G401 (cell line): ENCODE results near the gene DUSP6. TPM values are rescaled to one million over a fixed set of nuclear protein-coding genes. Genes with fewer than 3 reads are reported as not detected.

ENCODE experiments used
- DNase-seq: peaks from one replicate; pipeline ENCODE4 v3.0.0-alpha.2; 2015; ENCODE audit warnings: low spot score
- in situ Hi-C: cut with HindIII; loops from 2 replicates; pipeline ENCODE4 v1.10.0; 2016; ENCODE audit warnings: low sequenced_read_pairs, mixed read lengths
- total RNA-seq: library from RNA; depleted of rRNA; stranded (reverse); fragments of >200 nt; shearing (Covaris generic); gene quantifications from 2 replicates; pipeline ENCODE4 v1.2.3, GENCODE V29; 2014; rRNA removed

Gene DUSP6, protein sequence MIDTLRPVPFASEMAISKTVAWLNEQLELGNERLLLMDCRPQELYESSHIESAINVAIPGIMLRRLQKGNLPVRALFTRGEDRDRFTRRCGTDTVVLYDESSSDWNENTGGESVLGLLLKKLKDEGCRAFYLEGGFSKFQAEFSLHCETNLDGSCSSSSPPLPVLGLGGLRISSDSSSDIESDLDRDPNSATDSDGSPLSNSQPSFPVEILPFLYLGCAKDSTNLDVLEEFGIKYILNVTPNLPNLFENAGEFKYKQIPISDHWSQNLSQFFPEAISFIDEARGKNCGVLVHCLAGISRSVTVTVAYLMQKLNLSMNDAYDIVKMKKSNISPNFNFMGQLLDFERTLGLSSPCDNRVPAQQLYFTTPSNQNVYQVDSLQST
- total RNA-seq: 233 and 289 TPM in 2 replicates

DNA sequence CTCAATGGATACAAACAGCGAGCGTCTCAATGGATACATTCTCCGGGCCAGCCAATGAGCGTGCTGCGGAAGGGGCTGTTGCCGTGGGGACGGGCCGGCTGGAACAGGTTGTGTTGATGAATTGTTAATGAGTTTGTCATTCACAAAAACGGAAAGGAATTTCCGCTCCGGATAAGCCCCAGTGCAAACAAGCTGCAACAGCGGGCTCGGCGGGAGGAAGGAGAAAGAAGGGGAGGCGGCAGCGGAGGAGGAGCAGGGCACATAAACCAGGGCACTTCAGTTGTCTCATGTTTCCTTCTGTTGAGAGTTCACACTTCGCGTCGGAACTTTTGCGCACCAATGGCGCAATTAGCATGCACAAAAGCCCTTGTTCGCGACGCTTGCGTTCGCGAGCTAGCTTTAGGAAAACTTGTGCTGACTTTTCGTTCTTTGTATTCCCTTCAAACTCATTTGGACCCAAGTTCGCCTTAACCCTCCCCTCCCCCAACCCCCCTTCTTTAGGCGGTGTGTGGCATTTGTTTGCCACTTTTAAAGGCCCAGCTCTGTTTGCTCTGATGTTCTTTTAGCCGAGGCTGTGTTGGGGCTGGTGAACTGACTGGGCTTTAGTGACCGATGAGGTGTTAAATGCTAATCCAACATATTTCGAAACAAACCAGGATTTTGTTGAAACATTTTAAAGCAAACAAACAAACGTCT lies at the start of gene DUSP6:
TSS of gene DUSP6 (minus strand) at position 10 of the 696 bp plus-strand sequence. CDS start 462 bp downstream, outside the sequence.
- DNase-seq: peak; percentile 91
- in situ Hi-C loops: loop anchor here (25.0 kb wide), 1 partner anchor 110 kb away; no protein-coding TSS in a partner anchor

GRCh38 chr12:89401433-89402058 lies 49.2 kb upstream of the DUSP6 start:
- no peak for DNase-seq
- in situ Hi-C loops: no loop called here

DNA sequence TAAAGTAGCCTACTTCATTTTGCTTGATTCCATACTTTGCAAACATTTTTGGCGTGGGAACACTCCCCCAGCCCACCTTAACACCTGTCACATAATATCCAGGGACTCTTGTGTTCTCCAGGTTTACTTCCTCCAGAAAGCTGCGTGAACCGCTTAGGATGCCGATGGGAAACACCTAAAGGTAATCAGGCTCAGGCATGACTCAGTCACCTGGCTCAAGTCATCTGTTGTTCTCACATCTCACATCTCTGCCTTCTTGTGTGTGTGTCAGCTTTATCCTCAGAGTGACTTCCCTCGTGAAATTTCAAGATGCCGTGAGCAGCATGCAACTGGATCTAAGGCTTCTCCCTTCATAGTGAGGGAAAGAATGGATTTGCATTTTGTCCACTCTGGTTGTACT lies 48.1 kb upstream of the DUSP6 start:
- DNase-seq: no peak
- in situ Hi-C loops: no loop called here

GRCh38 chr12:89395712-89396111 lies 43.4 kb upstream of the DUSP6 start:
- DNase-seq: no peak

DNA sequence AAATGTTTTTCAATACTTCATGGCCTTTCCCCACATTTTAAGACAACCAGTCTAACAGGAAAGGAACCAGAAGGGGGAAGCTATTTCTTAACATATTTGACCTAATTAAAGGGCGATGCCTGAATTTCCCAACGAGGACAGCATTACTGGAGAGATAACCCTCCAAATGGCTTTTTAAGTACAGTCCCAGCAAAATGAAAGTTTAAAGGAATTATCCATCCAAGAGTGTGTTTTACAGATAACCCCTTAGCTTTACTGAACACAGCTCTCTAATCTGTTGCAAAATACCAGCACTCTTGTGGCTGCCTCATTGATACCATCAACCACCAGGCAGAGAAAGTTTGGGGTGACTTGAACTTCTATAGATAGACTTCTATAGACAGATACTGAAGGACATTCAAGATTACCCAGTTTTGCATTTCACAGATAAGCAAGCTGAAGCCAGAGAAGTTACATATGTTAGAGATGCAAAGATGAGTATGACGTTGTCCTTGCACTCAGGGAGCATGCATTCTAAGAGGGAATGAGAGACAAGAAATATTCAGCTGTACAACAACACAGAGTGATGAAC lies 41.3 kb upstream of the DUSP6 start:
- no peak for DNase-seq
- in situ Hi-C loops: no loop called here

More at GRCh38 chr12:89395712-89396111, 43.4 kb upstream of the DUSP6 start:
- in situ Hi-C loops: no loop called here

DNA sequence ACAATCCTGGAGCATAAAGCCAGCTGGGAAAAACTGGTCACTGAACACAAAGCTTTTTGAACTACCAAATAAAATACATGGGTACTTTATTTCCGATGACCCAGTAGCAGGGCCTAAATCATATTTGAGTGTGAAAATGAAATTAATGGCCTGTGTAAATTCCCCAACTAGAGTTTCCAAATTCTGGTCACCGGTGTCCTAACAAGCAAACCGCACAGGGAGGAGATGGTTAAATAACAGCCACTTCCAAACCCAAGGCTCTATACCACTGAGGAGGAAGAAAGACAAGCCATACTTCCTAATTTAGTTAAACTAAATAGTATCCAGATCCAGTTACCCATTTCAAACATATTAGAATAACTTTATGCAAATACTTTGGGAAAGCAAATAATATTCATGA lies 40.1 kb upstream of the DUSP6 start:
- no peak for DNase-seq
- in situ Hi-C loops: no loop called here

- DNase-seq: no peak
- in situ Hi-C loops: no loop called here
These were observed 39.5 kb upstream of the DUSP6 start for GRCh38 chr12:89391726-89392336.

- in situ Hi-C loops: no loop called here
- DNase-seq: peak; percentile 45
These were observed 38.7 kb upstream of the DUSP6 start for GRCh38 chr12:89390802-89391673.

DNA sequence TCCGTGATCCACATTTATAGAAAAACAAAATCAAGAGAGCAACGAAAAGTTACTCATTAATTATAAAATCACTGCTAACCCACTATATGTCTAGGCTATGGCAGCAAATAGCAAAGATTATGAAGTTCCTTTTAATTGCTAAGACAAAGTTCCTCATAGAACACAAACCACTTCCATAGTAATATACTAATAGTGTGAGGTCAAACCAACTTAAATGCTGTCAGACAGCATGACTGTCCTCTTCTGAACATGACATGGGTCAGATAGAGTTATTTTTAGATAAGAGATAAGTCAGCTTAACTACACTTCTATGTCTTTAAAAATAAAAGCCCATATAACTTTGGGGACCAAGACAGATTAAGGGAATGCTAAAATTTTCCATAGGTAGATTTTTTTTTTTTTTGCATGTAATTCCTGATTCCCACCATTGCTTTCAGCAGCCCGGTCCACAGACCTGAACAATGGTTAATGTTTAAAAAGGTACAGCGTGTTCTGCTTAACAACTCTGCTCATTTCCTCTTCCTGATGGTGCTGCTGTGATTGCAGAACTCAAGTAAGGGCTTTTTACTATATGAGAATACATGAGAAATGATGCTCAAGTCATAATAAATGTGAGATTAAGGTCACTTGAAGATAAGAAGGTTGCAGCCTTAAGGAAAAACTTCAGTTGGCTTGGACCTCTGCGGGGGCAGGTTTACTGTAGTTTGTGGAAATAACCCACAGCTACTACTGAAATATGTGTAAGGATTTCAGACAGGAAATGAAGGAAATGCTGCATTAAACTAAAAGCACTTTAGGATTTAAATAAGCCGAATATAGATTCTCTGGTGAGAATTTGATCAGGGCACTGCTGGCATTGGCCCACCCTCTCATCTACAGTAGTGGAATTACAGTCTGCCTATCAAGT lies 37.7 kb upstream of the DUSP6 start:
- no peak for DNase-seq
- in situ Hi-C loops: no loop called here

- DNase-seq: peak; percentile 47
- in situ Hi-C loops: no loop called here
These were observed 33.8 kb upstream of the DUSP6 start for GRCh38 chr12:89386138-89386537.

- in situ Hi-C loops: no loop called here
- DNase-seq: no peak
These were observed 32.5 kb upstream of the DUSP6 start for GRCh38 chr12:89384807-89385206.

- peak; percentile 59 for DNase-seq
- in situ Hi-C loops: no loop called here
These were observed 31.9 kb upstream of the DUSP6 start for GRCh38 chr12:89384050-89384758.

DNA sequence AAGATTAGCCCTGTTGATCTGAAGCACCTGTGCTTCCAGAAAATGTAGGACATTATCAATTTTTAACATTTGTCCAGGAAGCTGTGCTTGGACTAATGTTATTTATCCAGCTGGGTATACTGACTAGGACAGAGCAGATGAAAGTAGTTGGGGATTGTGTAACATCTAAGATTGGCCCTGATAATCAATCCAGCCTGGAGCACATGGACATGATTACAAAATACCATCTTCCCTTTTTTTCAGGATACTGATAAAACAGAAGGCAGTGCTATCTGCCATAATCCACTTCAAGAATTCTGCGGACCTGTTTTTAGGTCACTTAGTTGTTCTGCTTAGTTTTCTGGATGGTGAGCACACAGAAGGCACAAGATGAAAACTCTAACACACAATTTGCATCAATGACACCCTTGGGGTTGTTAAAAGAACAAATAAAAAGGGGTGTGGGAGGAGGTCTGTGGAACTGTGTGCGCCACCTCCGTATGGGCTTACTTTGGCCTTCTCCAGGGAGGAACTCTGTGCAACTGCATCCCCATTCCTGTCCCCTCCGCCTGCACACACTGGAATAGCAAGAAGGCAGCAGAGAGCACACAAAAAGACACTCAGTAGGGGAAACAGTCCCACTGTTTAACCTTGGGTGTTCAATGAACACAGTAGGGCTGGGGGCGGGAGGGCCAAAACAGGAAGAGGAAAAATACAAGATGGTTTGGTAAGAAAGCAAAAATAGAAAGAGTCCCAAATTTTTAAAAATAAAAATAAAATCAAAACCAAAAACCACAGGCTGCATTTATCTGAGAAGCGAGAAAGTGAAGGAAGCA lies 31.1 kb upstream of the DUSP6 start:
- in situ Hi-C loops: no loop called here
- DNase-seq: no peak

DNA sequence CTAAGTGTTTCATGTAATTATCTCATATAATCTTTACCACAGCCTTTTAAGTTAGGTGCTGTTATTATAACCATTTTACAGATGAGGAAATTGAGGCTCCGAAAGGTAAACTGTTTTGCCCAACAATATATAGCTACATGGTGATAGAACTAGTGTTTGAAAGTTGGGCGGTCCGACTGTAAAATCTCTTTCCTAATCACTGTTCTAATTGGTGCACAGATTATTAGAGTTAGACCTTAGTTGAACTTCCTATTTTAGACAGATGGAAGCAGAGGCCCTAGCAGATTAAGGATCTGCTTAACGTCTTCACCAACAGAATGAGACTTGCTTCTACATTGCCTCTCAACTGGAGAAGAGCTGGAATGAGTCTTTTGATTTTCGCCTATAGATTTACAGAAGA lies 30.0 kb upstream of the DUSP6 start:
- no peak for DNase-seq
- in situ Hi-C loops: no loop called here

DNA sequence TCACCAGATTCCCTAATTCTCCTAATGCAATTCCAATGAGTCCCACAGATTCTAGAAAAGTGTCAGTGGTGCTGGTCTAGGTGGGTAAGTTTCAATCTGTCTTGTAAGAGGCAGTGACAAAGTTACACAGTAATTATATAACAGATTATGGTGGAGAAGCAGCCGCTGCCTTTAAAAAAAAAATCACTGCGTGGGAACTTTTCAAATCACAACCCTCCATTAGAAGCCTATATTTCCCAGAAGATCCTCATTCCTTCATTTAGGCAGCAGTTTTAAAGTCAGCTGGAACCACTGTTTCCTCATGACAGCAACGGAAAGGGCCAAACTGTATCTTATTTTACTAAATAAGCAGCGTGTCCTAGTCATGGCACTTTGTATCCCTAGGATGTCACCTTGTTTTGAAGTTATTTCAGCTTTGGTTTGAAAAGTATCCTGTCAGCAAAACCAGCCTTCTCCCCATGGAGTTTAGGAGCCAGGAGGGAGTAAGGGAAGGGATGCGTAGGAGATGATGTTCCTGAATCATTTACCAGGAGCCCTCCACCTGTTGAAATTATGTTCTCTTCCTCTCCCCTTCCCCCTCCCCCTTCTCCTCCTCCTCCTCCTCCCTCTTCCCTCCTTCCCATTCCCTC lies 27.7 kb upstream of the DUSP6 start:
- in situ Hi-C loops: no loop called here
- no peak for DNase-seq
